Activated CD4-positive, alpha-beta T cell treated with anti-CD3 and anti-CD28 coated beads for 36 hours (primary cell): ENCODE measurements around the gene KLF4. TPM values are rescaled to one million over a fixed set of nuclear protein-coding genes. Genes with fewer than 3 reads are reported as not detected.

Experiments
- ATAC-seq: fragments of 200-7000 bp; cut with Tn5 transposase; one replicate; pipeline ENCODE4 v1.10.0; 2021; ENCODE audit warnings: mild to moderate bottlenecking, moderate library complexity
- CTCF ChIA-PET: fragments of 350-600 bp; sonication (Branson Sonifier 250); formaldehyde crosslinking; loops from one replicate; lab custom pipeline; 2021; ENCODE audit warnings: antibody characterized with exemption; lab: Charles Lee
- POLR2A ChIA-PET: fragments of 350-600 bp; sonication (Branson Sonifier 250); formaldehyde crosslinking; loops from one replicate; lab custom pipeline; 2021; ENCODE audit warnings: antibody characterized with exemption, inconsistent platforms; lab: Charles Lee
- DNase-seq: peaks from one replicate; pipeline ENCODE4 v3.0.0-alpha.2; 2020
- H3K27ac Mint-ChIP-seq: one replicate; pipeline ENCODE4 v1.8.0; 2021; ENCODE audit warnings: mixed read lengths
- H3K27me3 Mint-ChIP-seq: one replicate; pipeline ENCODE4 v1.8.0; 2021; ENCODE audit warnings: mixed read lengths
- H3K36me3 Mint-ChIP-seq: one replicate; pipeline ENCODE4 v1.8.0; 2021; ENCODE audit warnings: low read depth, mixed read lengths
- H3K4me1 Mint-ChIP-seq: one replicate; pipeline ENCODE4 v1.8.0; 2021; ENCODE audit warnings: mixed read lengths
- H3K4me3 Mint-ChIP-seq: one replicate; pipeline ENCODE4 v1.8.0; 2021; ENCODE audit warnings: mild to moderate bottlenecking, moderate library complexity, mixed read lengths
- H3K9me3 Mint-ChIP-seq: one replicate; pipeline ENCODE4 v1.8.0; 2021; ENCODE audit warnings: low read depth, mixed read lengths
- intact Hi-C, 2 experiments: fragments of 100-400 bp; cut with DNase I in 1 of 2; cut with micrococcal nuclease in 1 of 2; formaldehyde crosslinking; loops; one replicate each; pipeline versions ENCODE4 v1.14.2 to v1.15.1; 2022 to 2024; cut with DNase I, micrococcal nuclease
- total RNA-seq, 2 experiments: library from RNA; stranded (reverse); gene quantifications; one replicate each; pipeline ENCODE4 v1.2.3, GENCODE V29; 2021

The KLF4 gene
- total RNA-seq, 2 experiments from 2014 or later = 0.88 to 1.2 TPM

GRCh38 chr9:107446491-107446890 lies 43.1 kb downstream of the KLF4 start:
- no peaks in the 10 kb centered on the region for H3K4me1 Mint-ChIP-seq
- ATAC-seq (no peak), DNase-seq (no peak)
- no peaks in the 10 kb centered on the region for H3K27me3 Mint-ChIP-seq
- POLR2A ChIA-PET = no interaction called here
- H3K9me3 Mint-ChIP-seq = no peaks in the 10 kb centered on the region
- CTCF ChIA-PET = no interaction called here
- no peak overlapping the region for H3K4me3 Mint-ChIP-seq
- no peak overlapping the region for H3K27ac Mint-ChIP-seq
- intact Hi-C loops = no loop called here
- no peaks in the 10 kb centered on the region for H3K36me3 Mint-ChIP-seq

- DNase-seq (no peak), ATAC-seq (no peak)
- Mint-ChIP-seq H3K4me1 (no peaks in the 10 kb centered on the region), H3K27me3 (no peaks in the 10 kb centered on the region), H3K9me3 (no peaks in the 10 kb centered on the region), H3K4me3 (no peak overlapping the region), H3K36me3 (no peaks in the 10 kb centered on the region), H3K27ac (no peak overlapping the region)
- POLR2A ChIA-PET = no interaction called here
- CTCF ChIA-PET = interaction anchor here (0.6 to 1.6 kb wide), 3 partner anchors 19 to 763 kb away, joined by 3 to 5 read pairs (median 3); no protein-coding TSS in a partner anchor
- intact Hi-C loops = no loop called here
These were observed 45.8 kb downstream of the KLF4 start for GRCh38 chr9:107443786-107444185.

GRCh38 chr9:107439991-107440456 lies 49.5 kb downstream of the KLF4 start:
- Mint-ChIP-seq H3K27ac (no peak overlapping the region), H3K9me3 (no peaks in the 10 kb centered on the region), H3K27me3 (no peaks in the 10 kb centered on the region), H3K4me3 (no peak overlapping the region), H3K36me3 (no peaks in the 10 kb centered on the region), H3K4me1 (no peaks in the 10 kb centered on the region)
- intact Hi-C loops = no loop called here
- CTCF ChIA-PET = no interaction called here
- ATAC-seq (no peak), DNase-seq (no peak)
- POLR2A ChIA-PET = no interaction called here

GRCh38 chr9:107438211-107439031 lies 51.1 kb downstream of the KLF4 start:
- Mint-ChIP-seq H3K27ac (no peak overlapping the region), H3K4me3 (no peak overlapping the region), H3K4me1 (no peaks in the 10 kb centered on the region), H3K27me3 (no peaks in the 10 kb centered on the region), H3K9me3 (no peaks in the 10 kb centered on the region), H3K36me3 (no peaks in the 10 kb centered on the region)
- DNase-seq = no peak
- CTCF ChIA-PET = interaction anchor here (0.6 kb wide), 1 partner anchor 874 kb away, joined by 3 read pairs; no protein-coding TSS in a partner anchor
- POLR2A ChIA-PET = no interaction called here
- ATAC-seq = no peak
- intact Hi-C loops = no loop called here

- H3K36me3 Mint-ChIP-seq = no peaks in the 10 kb centered on the region
- POLR2A ChIA-PET = no interaction called here
- H3K27ac Mint-ChIP-seq = no peak overlapping the region
- H3K4me3 Mint-ChIP-seq = no peak overlapping the region
- DNase-seq (no peak), ATAC-seq (no peak)
- CTCF ChIA-PET = interaction anchor here (1.2 kb wide), 1 partner anchor 12 kb away, joined by 3 read pairs; no protein-coding TSS in a partner anchor
- intact Hi-C loops = no loop called here
- H3K4me1 Mint-ChIP-seq = no peaks in the 10 kb centered on the region
- H3K27me3 Mint-ChIP-seq = no peaks in the 10 kb centered on the region
- H3K9me3 Mint-ChIP-seq = no peaks in the 10 kb centered on the region
These were observed 51.9 kb downstream of the KLF4 start for GRCh38 chr9:107437716-107438115.

- no peak overlapping the region for H3K4me3 Mint-ChIP-seq
- H3K4me1 Mint-ChIP-seq = no peaks in the 10 kb centered on the region
- intact Hi-C loops = no loop called here
- H3K27me3 Mint-ChIP-seq = peaks cover 3% of the 10 kb centered on the region
- ChIA-PET CTCF (interaction anchor here (1.2 kb wide), 1 partner anchor 10 kb away, joined by 5 read pairs; no protein-coding TSS in a partner anchor), POLR2A (no interaction called here)
- DNase-seq = no peak
- H3K9me3 Mint-ChIP-seq = no peaks in the 10 kb centered on the region
- ATAC-seq = no peak
- no peak overlapping the region for H3K27ac Mint-ChIP-seq
- H3K36me3 Mint-ChIP-seq = no peaks in the 10 kb centered on the region
These were observed 54.2 kb downstream of the KLF4 start for GRCh38 chr9:107435415-107435814.

Other genes starting within 250 kb of the KLF4 start
- 100 to 1,000 TPM; 114 to 188 TPM for gene RAD23B, start 206.5 kb downstream of the KLF4 start, total RNA-seq